ENCODE data around the gene FCER1G. TPM values are rescaled to one million over a fixed set of nuclear protein-coding genes. Genes with fewer than 3 reads are reported as not detected.
A peak's percentile ranks its signal among the peaks of the same experiment; 100 is the strongest.

Gene FCER1G
- total and polyA plus RNA-seq, 2 donors (not counting 3 experiments of a cell fraction or from before 2014, with no cell fraction given): 1.1 to 1.6 TPM

- TSS peak; percentile 30 for BruUV-seq (replicated peaks)
- no peak for FAIRE-seq
Measured at GRCh38 chr1:161166669-161167548, 48.2 kb upstream of the FCER1G start.

DNA sequence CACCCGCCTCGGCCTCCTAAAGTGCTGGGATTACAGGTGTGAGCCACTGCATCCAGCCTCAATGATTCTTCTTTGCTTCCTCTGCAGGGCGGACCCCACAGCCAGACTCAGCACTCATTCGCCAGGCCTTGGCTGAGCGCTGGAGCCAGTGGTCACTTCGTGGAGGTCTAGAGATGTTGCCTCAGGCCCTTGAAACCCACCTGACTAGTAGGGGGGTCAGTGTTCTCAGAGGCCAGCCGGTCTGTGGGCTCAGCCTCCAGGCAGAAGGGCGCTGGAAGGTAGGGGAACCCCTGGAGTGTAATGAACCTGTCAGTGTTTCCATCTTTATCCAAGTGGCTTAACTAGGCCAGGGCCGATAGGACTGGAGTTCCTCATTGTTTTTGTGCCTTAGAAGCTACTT lies 46.2 kb upstream of the FCER1G start:
- DNase-seq (ENCODE audit: low read depth, low spot score) (no peak), FAIRE-seq (no peak)
- no peak overlapping the region for H2AFZ ChIP-seq (ENCODE audit: low read depth, low read length)
- intact Hi-C loops (cut with micrococcal nuclease): no loop called here
- no peaks in the 10 kb centered on the region for H4K20me1 ChIP-seq (replicated peaks; ENCODE audit: control insufficient read depth, extremely low read depth, insufficient read depth, low read length)
- dilution Hi-C loops (cut with MboI; ENCODE audit: extremely low pct_ligation_motif_present, low sequenced_read_pairs): no loop called here
- H3K79me2 ChIP-seq (ENCODE audit: control insufficient read depth, insufficient read depth, low read length): no peaks in the 10 kb centered on the region
- H3K9me3 ChIP-seq (replicated peaks; ENCODE audit: control insufficient read depth, insufficient read depth, low read length): no peaks in the 10 kb centered on the region
- peaks cover 16% of the 10 kb centered on the region for H3K4me1 ChIP-seq (ENCODE audit: control insufficient read depth, extremely low read depth, insufficient read depth, low read length)
- no peak for TF ChIP-seq MYC (IDR thresholded peaks at IDR 0.05; ENCODE audit: low read depth, low read length)
- TF ChIP-seq JUN (IDR thresholded peaks at IDR 0.05; ENCODE audit: borderline replicate concordance, insufficient read depth, insufficient read length, low read depth): no peak
- TF ChIP-seq POLR2AphosphoS5 (IDR thresholded peaks at IDR 0.05; ENCODE audit: insufficient read depth, low read depth, low read length): no peak
- no peak for TF ChIP-seq GATA2 (IDR thresholded peaks at IDR 0.05; ENCODE audit: insufficient read depth, insufficient read length, low read depth, low read length)
- H3K9me1 ChIP-seq (replicated peaks; ENCODE audit: control insufficient read depth, extremely low read depth, insufficient read depth, low read length): no peaks in the 10 kb centered on the region
- no peak overlapping the region for H3K27ac ChIP-seq (ENCODE audit: insufficient read depth, low read depth, low read length)
- CTCF ChIA-PET: no interaction called here
- peaks cover 11 to 26% of the 10 kb centered on the region in 2 experiments for H3K36me3 ChIP-seq (ENCODE audit: control insufficient read depth in 2 of 2, extremely low read depth in 1 of 2, insufficient read depth in 2 of 2, low read length in 2 of 2)
- H3K4me3 ChIP-seq (replicated peaks in 1 of 3; ENCODE audit: insufficient read depth in 1 of 3, low read depth in 1 of 3, low read length in 3 of 3): no peak overlapping the region
- no TSS peak for BruUV-seq (replicated peaks)
- POLR2A ChIA-PET: no interaction called here
- no peak overlapping the region for H3K9ac ChIP-seq (replicated peaks; ENCODE audit: extremely low read depth, insufficient read depth, low read length)
- H3K27me3 ChIP-seq (ENCODE audit: control insufficient read depth in 2 of 2, insufficient read depth in 2 of 2, low read length in 2 of 2): no peaks in the 10 kb centered on the region
- no peak overlapping the region for H3K4me2 ChIP-seq (ENCODE audit: insufficient read depth, low read length)

More at GRCh38 chr1:161166669-161167548, 48.2 kb upstream of the FCER1G start:
- no peaks in the 10 kb centered on the region for H3K9me3 ChIP-seq (replicated peaks; ENCODE audit: control insufficient read depth, insufficient read depth, low read length)
- no peaks in the 10 kb centered on the region for H3K9me1 ChIP-seq (replicated peaks; ENCODE audit: control insufficient read depth, extremely low read depth, insufficient read depth, low read length)
- dilution Hi-C loops (cut with MboI; ENCODE audit: extremely low pct_ligation_motif_present, low sequenced_read_pairs) (no loop called here), intact Hi-C loops (cut with micrococcal nuclease) (loop anchor here (1.0 to 2.0 kb wide), 4 partner anchors 10 to 216 kb away; partner anchors contain the start of gene B4GALT3)
- H3K27ac ChIP-seq (ENCODE audit: insufficient read depth, low read depth, low read length): peak overlapping the region; percentile 74
- no peaks in the 10 kb centered on the region for H3K79me2 ChIP-seq (ENCODE audit: control insufficient read depth, insufficient read depth, low read length)
- no peaks in the 10 kb centered on the region for H3K27me3 ChIP-seq (ENCODE audit: control insufficient read depth in 2 of 2, insufficient read depth in 2 of 2, low read length in 2 of 2)
- no peak for DNase-seq (ENCODE audit: low read depth, low spot score)
- H4K20me1 ChIP-seq (replicated peaks; ENCODE audit: control insufficient read depth, extremely low read depth, insufficient read depth, low read length): no peaks in the 10 kb centered on the region
- POLR2A ChIA-PET: interaction anchor here (0.5 to 2.2 kb wide), 4 partner anchors 13 to 215 kb away, joined by 3 to 8 read pairs (median 4); partner anchors contain the start of gene TOMM40L
- peaks cover 16% of the 10 kb centered on the region for H3K4me1 ChIP-seq (ENCODE audit: control insufficient read depth, extremely low read depth, insufficient read depth, low read length)
- peak overlapping the region; percentile 79 for H2AFZ ChIP-seq (ENCODE audit: low read depth, low read length)
- TF ChIP-seq EZH2 (IDR thresholded peaks at IDR 0.05; ENCODE audit: borderline replicate concordance, low read depth, low read length, severe bottlenecking) (no peak), MYC (IDR thresholded peaks at IDR 0.05; ENCODE audit: low read depth, low read length) (no peak), FOS (IDR thresholded peaks at IDR 0.05; ENCODE audit: borderline replicate concordance, insufficient read depth, low read length) (no peak)
- H3K36me3 ChIP-seq (ENCODE audit: control insufficient read depth in 2 of 2, extremely low read depth in 1 of 2, insufficient read depth in 2 of 2, low read length in 2 of 2): peaks cover 11 to 26% of the 10 kb centered on the region in 2 experiments
- H3K9ac ChIP-seq (replicated peaks; ENCODE audit: extremely low read depth, insufficient read depth, low read length): peak overlapping the region; percentile 82
- CTCF ChIA-PET: interaction anchor here (0.6 to 3.1 kb wide), 16 partner anchors 7 to 215 kb away, joined by 3 to 35 read pairs (median 7); partner anchors contain the start of genes ADAMTS4, B4GALT3, CFAP126 and DEDD
- peak overlapping the region; percentile 93 for H3K4me2 ChIP-seq (ENCODE audit: insufficient read depth, low read length)
- peak overlapping the region; percentile 81 to 87 (median 87) for H3K4me3 ChIP-seq (replicated peaks in 1 of 3; ENCODE audit: insufficient read depth in 1 of 3, low read depth in 1 of 3, low read length in 3 of 3)

Data from endothelial cell of umbilical vein (primary cell).